GM21723 (cell line): Measurements from ENCODE around the gene ZCCHC7.
A peak's percentile ranks its signal among the peaks of the same experiment; 100 is the strongest.
"Not testable (repeated sequence)": the region's sequence is repeated elsewhere in the genome, so short reads cannot be mapped to it uniquely, and the experiment has no call there.

Experiments
- ATAC-seq: cut with Tn5 transposase; IDR thresholded peaks from one replicate; pipeline ENCODE4 v1.9.1; 2021; ENCODE audit warnings: mild to moderate bottlenecking, moderate library complexity; ENCODE audit not compliant: unreplicated experiment

Gene ZCCHC7

GRCh38 chr9:37119907-37120842 lies at the start of gene ZCCHC7:
Gene ZCCHC7, plus strand, starts transcription at chr9:37120574.
- peak; percentile 96 for ATAC-seq

DNA sequence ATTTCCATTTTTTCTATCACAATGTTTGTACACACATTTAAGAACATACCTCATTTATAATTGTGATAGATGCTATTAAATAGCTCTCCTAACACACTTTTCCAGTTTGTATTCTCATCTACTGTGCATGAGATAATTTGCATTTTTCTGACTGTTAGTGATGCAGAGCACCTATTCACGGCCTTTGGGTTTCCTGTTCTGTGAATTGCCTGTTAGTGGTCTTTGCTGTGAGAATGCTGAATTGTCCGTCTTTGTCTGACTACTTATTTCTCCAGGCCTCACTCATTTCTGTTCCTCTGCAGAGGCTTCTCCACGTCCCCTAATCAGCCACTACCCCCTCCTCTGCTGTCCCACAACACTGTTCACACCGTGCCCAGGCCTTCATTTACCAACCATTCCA lies 45.6 kb upstream of the ZCCHC7 start:
- ATAC-seq = peak; percentile 43

DNA sequence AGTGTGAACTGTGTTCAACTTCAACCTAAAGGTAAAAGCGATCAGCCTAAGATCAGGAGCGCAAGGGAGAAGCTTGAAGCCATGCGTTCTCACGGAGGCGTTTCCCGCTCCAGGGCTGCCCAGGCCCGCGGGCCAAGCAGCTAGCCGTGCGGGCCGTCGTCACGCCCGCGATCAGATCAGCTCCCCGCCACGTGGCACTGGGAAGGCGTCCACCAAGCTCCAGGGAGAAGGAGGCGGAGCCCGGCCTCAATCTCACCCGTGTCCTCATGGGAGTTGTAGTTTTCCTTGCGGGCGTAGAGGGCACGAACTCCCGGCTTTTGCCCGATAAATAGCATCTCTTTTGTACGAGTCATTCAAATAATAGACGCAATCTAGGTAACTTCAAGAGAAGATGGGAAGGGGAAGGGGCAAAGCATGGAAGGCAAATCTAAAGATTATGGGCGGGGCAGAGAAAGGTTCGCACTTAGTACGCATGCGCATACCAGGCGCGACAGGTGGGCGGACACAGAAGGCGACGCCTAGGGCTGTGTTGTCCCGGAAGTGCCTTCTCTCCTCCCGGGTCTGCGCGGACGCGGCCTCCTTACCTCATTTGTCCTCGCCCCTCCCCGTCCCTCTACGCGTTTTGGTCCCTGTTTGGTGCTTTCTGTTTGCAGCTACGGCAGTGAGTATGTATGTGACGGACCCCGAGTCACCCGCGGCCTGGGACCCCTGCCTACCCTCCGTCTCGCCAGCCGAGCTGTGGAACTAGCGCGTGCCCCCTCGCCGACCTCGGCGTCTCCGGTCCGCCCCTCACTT lies 40.8 kb upstream of the ZCCHC7 start:
- ATAC-seq = peak; percentile 91

DNA sequence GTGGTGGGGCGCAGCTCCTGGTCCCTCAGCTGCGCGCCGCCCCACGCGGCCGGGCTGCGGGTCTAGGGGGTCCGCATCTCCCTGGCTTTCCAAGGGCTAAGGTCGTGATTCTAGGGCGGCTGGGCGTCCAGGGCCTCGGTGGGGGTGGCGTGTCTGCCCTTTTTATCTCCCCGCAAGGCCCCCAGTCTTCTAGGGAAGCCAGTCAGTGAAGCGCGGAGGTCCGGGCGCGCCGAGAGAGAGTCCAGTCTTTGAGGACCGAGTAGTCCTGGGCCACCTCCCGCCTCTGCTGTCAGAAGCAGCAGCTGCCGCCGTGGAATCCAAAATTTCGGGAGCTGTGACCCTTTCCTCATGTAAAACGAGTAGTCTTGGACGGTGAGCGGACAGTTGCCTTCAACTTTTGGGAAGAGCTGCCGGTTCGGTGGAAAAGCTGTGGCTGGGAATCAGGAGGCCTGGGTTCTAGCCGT lies 40.2 kb upstream of the ZCCHC7 start:
- peak; percentile 24 for ATAC-seq

- not testable (repeated sequence) for ATAC-seq
Measured at GRCh38 chr9:37081507-37081906, 38.9 kb upstream of the ZCCHC7 start.

- no peak for ATAC-seq
Measured at GRCh38 chr9:37082214-37082765, 38.1 kb upstream of the ZCCHC7 start.

- no peak for ATAC-seq
Measured at GRCh38 chr9:37083654-37084053, 36.7 kb upstream of the ZCCHC7 start.

- no peak for ATAC-seq
Measured at GRCh38 chr9:37085233-37085632, 35.1 kb upstream of the ZCCHC7 start.

- ATAC-seq = not testable (repeated sequence)
Measured at GRCh38 chr9:37092714-37093295, 27.6 kb upstream of the ZCCHC7 start.

- no peak for ATAC-seq
Measured at GRCh38 chr9:37094751-37095150, 25.6 kb upstream of the ZCCHC7 start.

- ATAC-seq = no peak
Measured at GRCh38 chr9:37096628-37097027, 23.7 kb upstream of the ZCCHC7 start.

- ATAC-seq = no peak
Measured at GRCh38 chr9:37097294-37097693, 23.1 kb upstream of the ZCCHC7 start.

DNA sequence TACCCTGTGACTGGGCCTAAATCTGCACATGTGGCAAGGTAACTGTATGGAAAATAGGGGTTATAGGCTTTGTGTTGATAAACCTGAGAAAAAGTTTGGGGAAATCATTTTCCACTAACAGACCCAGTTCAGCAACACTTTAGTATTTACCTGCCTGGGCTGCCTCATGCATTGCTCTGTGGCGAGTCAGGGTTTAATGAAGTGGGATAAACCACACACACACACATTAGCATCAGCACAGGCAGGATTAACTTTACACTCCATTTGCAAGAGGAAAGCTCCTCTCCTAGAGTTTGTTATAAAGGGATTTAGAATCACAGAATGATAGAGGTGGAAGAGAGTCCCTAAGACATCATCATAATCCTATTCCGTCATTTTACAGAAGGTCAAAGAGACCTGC lies 20.0 kb upstream of the ZCCHC7 start:
- ATAC-seq = no peak

DNA sequence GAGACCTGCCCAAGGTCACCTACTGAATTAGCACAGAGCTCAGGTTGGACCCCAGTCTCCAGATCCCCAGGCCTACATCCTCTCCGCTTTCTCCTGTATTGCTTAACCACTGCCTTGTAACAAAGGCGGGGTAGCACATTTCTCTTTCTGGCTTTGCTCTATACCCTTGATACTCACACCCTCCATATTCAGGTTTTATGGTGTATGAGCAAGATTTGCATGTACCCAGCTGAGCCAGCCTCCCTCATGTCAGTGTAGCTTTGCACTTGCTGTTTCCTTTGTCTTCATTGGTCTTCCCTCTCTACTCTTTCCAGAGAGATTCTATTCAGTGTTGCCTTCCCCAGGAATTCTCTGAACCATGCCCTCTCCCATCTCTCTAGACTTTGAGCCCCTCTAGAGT lies 19.6 kb upstream of the ZCCHC7 start:
- no peak for ATAC-seq

GRCh38 chr9:37102486-37102885 lies 17.9 kb upstream of the ZCCHC7 start:
- ATAC-seq = no peak

GRCh38 chr9:37104183-37104889 lies 16.0 kb upstream of the ZCCHC7 start:
- no peak for ATAC-seq

DNA sequence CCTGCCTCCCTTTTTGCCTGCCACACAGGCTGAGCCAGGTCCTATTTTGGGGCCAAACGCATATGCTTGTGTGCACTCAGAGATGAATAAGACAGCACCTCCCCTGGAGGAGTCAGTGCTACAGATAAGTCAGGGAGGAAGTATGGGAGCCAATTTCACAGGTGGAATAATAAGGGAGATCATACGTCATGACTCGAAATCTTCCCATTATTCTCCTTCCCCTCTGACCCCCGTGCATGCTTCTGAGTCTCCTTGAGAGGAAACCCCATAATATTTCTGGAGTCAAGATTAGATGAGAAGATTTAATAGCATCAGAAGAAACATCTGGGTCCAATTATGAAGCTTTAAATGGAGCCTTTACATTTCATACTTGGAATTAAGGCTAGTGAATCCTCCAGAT lies 15.1 kb upstream of the ZCCHC7 start:
- ATAC-seq = no peak

DNA sequence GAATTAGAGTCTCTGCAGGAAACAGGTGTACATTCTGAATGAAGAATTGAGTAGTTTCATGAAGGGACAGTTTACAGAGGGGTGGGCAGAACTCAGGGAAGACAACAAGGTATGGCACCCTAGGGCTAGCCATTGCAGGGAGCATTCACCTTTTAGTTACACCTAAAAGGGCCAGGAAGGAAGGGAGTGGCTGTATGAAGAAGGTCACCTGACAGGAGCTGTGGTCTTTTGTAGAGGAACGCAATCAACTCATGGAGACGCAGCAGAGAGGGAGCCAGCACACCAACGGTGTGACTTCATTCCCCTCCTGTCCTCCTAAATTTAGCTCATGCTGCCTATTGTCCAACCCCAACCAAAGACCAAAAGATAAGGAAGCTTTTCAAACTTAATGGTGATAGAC lies 12.7 kb upstream of the ZCCHC7 start:
- no peak for ATAC-seq

GRCh38 chr9:37114442-37114841 lies 5.9 kb upstream of the ZCCHC7 start:
- not testable (repeated sequence) for ATAC-seq

- no peak for ATAC-seq
Measured at GRCh38 chr9:37117956-37118355, 2.4 kb upstream of the ZCCHC7 start.
